Pulmonary artery endothelial cell (primary cell): ENCODE results near the gene RBMS3. TPM values are rescaled to one million over a fixed set of nuclear protein-coding genes. Genes with fewer than 3 reads are reported as not detected.

Experiments
- DNase-seq: peaks from one replicate; pipeline ENCODE4 v3.0.0-alpha.2; 2011; ENCODE audit warnings: low read depth, low spot score
- total RNA-seq: library from RNA; depleted of rRNA; stranded (reverse); fragments of >200 nt; gene quantifications from 2 replicates; pipeline ENCODE4 v1.2.3, GENCODE V29; 2014

The RBMS3 gene
- total RNA-seq, 1 donor from 2014 or later = 56.3 TPM

DNA sequence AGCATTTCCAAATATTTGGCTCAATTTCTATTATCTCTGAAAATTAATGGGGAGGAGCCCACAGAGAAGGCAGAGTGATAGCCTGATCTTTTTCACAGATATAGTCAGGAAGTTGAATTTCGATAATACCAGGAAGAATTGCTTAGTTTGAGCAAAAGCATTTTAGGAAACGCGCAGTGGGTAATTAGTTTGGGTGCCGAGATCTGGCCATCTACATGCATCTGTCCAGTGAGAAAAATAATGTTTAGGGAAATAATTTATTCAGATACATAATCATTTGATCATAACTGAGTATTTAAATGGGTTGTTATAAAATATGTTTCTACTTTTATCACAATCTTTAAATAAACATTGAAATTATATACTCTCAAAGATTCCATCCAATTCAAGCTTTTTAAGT, 653.9 kb downstream of the RBMS3 start:
- no peak for DNase-seq

DNA sequence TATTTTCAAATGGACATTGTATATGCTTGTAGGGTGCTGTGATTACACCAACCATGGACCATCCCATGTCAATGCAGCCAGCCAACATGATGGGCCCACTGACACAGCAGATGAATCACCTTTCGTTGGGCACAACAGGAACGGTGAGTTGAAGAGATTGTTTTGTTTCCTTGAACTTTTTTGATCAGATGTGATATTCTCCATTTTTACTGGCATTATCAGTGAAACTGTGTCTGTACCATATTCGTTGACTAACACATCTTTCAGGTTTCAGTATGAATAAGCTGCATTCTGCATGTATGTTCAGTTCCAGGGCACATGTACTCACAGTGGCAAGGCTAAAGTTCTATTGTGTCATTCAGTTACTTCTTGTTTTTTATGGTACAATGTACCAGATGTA, 655.2 kb downstream of the RBMS3 start:
- no peak for DNase-seq

DNA sequence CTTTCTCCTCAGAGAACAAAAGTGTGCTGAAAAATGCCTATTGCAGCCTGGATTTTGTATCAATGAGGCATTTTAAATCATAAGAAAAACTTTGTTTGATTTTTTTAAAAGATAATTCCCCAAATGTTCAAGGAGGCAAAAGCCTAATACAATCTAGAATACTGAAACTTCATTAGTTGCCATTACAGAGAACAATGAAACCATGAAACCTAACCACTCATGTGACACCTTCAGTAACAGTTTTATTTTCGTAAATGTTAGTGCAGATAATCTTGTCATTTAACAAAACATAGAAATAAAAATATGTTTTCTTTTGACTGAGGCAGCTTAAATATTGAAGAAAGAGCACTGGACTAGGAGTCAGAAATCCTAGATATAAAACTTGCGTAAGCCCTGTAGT, 655.9 kb downstream of the RBMS3 start:
- DNase-seq = no peak

DNA sequence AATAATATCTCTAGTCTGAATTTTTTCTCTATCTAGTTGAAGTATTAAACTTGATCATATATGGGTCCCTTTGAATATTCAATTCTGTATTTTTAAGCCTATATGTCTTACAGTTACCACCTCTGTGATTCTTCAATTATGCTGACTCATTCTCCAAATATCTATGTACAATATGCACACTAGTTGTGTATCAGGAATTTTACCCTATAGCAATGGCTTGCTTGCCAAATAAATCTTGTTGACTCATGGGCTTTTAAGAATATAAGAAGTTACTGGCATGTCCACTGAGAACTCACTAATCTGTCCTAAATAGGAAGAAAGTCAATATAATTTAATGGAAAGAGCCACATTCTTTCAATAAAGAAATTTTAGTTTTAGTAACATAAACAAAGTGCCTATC, 656.3 kb downstream of the RBMS3 start:
- DNase-seq = no peak

DNA sequence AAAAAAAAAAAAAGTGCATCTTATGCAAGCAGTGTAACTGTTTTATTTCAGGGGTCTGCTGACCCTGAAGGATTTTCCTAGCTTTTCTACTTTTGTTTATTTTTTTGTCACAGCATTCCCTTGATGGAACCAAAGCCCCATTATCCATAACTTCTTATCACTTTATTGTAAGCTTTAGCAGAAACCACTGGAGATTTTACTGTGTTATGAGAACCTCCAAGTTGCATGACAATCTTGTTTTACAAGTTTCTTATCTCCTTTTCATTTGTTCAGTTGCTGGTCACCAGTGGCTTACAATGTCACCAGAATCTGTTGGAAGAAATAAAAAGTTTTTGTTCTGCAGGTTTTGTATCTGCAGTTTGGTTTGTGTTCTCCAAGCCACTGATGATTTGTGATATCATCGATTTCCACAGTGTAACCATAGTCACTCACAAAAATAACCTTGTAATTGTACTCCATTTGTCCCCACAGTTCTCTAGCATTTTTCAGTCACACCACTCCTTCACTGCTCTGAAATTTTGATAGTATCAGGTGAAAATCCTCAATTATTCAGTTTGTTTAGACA, 660.0 kb downstream of the RBMS3 start:
- DNase-seq = no peak

DNA sequence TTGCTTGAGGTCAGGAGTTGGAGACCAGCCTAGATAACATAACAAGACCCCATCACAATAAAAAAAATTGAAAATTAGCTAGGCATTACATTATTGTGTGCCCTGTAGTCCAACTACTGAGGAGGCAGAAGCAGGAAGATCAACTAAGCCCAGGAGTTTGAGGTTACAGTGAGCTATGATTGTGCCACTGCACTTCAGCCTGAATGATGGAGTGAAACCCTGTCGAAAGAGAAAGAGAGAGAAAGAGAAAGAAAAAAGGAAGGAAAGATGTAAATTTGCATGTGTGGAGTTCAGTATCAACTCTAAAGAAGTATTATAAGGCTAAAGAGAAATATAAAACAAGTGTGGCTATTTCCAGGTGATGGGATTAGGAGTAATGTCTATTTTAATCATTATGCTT, 661.4 kb downstream of the RBMS3 start:
- no peak for DNase-seq

DNA sequence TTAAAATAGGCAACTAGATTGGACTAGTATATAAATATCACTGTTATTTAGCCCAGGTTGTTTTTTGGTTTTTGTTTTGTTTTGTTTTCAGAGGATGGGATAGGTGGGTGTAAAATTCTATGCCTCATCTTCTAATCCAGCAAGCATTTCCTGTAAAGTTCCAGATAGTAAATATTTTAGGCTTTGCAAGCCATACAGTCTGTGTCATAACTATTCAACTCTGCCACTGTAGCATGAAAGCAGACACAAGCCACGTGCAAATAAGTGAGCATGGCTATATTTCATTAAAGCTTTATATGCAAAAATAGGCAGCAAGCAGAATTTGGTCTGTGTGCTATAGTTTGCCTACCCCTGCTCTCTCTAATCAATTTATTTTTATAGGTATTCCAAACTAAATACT, 668.3 kb downstream of the RBMS3 start:
- DNase-seq = no peak

DNA sequence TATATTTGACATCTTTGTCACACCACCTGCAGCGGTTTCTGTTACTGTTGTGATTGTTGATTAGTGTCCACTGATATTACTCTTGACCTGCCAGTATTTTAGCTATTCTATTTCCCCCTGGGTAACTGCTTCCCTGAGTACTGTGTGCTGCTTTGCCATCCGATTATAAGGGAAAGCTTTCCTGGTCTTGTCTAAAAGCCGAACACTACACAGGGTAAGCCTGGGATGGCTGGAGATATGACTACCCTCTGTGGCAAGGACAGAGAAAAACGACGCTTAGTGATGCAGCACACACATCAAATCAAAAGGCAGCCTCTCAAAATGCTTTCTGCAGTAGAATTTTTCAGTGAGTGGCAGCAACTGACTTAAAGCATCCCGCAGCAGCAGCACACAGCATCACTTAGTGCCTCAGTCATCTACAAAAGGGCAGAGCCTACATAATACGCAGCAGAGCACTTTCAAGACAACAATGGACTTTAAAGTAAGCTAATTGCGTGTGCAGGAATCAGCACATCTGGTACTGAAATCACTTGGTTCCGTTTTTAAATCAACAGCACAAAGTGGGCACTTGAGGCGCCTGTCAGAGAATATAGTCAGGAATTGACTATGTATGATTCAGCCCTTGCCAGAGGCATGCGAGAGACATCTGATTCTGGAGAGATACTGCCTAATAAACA, 669.2 kb downstream of the RBMS3 start:
- DNase-seq = no peak

DNA sequence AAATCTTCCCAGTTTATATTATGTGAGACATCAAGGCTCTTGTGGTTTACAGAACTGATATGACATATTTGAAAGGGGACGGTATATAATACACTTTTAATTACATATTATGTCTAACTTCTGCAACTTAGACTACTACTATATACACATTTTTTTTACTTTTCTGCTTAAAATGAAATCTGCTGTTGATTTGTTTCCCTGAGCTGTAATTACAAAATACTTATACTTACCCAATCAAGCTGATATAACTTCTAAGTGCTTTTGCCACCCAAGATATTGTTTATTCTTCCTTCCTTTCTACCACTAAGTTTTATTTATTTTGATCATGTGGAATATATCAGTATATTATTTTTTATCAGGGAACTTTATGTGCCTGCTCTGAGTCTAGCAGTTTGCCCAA, 671.6 kb downstream of the RBMS3 start:
- DNase-seq = no peak

DNA sequence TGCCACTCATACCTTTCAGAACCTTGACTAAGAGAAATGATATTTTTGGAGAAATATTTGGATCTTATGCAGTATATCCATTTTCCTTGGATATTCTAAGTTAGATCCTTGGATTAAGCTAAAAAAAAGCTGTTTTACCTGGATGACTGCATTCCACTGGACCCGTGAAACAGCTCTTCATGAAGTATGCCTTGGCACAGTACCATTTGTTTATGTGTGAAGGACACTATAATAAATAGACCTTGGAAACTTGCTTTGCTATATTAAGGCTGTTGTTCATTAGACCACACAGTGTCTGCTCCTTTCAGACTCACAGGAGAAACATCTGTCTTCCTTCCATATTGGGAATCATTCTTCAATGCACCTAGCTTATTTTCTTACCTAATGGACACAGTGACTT, 674.5 kb downstream of the RBMS3 start:
- no peak for DNase-seq

DNA sequence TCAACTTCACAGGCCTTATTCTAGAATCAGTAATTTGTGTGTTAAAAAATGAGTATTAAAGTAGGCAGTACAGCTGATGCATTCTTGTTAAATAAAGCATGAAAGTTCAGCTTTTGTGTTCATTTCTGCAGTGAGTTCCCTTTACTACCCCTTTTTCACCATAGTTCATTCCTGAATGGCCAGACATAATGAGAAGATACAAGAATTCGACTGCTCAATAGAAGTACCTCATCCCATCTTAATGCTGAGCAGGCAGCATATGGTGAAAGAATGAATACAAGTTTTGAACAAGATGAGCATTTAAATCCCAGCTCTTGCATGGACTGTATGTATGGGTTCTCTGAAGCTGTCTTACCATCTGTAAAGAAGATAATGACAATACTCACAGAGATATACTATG, 677.9 kb downstream of the RBMS3 start:
- no peak for DNase-seq

DNA sequence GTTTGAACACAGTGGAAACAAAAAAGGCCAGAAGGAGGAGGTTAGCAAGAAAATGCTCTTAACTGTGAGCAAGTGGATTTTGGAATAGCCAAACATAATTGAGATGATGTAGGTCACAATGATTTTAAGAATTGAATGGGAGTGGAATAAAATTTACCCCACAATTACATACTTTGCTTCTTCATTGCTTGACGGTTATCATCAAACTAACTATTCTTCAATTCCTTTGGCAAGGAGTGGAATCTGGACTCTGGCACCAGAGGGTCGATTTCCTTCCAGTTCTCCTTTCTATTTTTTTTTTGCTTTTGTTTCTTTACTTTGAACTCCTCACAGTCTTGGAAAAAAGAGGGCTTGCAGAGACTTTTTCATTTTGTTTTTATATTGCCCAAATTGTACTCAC, 691.0 kb downstream of the RBMS3 start:
- DNase-seq = no peak

DNA sequence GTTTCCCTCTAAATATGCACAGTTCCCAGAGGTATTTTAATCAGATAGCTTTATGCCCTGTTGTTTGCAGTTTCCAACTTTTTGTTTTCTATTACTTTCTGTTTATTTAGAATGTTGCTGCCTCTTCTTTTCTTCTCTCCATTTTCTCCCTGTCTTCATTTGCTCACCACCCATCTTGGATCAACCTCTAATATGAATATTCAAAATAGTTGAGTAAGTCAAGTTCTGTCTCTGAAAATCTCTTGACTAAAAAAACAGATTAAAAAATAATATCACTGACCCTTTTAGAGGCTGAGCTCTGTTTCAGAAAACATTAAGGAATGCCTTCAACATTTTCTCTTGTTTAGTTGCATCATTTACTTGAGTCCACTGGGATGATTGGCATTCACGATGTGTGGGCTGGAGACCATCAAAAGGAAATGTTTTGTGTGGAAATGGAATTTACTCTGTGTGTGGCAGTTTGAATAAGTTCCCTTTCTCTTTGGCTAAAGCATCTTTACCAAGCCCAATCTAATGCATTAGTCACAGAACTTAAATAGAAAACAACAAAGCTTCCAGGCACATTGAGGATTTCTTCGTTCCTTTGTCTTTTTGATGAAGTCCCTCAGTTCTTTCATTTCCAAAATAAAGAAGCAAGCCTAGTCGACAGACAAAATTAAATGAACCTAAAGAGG, 691.6 kb downstream of the RBMS3 start:
- DNase-seq = no peak

DNA sequence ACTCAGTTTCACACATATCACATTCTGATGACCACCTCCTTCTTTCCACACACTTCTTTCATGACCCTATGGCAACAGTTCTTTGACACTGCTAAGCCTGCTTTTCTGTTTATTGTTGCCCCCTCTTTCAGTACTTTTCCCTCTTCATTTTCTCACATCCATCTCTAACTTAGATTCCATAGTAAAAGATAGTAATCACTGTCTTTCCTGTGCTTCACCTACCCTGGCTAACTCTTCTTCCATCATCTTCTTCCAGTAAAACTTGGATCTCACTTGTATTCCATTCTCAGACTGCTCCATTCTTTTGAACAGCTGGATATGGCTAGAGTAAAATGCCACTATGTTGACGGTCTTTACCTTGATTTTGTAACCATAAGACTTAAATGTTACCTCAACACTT, 692.9 kb downstream of the RBMS3 start:
- no peak for DNase-seq

DNA sequence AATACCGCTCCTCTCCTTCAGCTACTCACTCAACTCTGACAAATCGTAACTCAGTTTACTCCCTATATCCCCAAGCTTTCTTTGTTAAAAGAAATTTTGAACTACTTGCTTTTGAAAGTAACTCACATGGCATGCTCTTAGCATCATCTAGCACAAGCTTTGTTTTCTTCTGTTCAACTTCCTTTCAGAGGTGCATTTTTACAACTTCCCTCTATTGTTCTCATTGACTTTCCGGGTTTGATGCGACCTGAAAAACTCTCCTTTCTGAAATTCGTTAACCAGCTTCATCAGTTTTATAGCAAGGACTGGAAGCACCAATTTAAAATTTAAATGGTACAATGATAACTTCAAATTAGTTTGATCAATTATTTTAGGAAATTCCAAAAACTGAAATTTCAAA, 696.0 kb downstream of the RBMS3 start:
- no peak for DNase-seq

DNA sequence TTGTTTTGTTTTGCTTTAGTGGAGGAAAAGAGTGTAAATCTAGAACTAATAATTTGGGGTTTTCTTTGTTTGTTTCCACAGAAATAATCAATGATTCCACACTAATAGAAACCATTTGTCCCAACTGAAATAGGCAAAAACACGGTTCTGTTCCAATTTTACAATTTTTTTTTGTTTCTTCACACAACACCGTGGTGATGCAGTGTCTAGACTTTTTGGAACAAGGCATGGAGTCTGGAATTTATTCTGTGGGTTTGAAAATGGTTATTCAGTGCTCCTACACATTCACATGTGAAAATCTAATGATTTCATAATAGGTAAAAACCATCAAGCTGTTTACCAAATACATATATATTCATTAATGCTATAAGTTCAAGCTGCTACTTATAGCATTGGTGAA, 696.5 kb downstream of the RBMS3 start:
- DNase-seq = no peak

DNA sequence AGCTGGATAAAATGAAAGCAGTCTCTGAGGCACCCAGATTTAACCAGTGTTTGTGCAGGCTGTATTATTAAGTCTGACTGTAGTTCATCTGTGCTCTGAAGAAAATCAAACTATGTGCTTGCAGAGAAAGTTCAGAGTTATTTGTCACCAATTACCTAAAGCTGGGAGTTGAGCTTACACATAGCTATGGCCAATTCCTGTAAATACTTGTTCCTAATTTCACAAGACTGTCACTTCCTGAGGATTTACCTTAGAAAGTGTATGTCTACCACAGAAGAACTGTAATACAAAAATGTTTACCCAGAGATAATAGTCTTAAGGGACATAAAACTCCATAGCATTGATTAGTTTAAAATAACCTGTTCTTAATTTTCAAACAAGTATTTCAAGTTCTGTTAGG, 697.2 kb downstream of the RBMS3 start:
- no peak for DNase-seq

DNA sequence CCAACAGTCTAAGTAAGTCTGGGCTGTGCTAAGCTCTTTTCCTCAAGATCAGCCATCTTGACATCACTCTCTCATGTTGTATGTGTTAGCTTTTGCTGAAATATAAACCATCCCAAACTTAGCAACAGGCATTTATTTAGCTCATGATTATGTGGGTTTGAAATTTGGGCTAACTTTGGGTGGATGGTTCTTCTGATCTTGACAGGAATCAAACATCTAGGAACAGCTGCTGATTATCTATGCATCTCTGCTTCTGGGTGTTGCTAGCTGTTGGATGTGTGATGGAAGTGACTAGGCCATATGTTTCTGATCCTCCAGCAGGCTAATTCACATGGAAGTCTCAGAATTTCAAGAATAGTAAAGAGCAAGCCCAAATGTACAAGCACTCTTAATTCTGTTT, 710.3 kb downstream of the RBMS3 start:
- no peak for DNase-seq

DNA sequence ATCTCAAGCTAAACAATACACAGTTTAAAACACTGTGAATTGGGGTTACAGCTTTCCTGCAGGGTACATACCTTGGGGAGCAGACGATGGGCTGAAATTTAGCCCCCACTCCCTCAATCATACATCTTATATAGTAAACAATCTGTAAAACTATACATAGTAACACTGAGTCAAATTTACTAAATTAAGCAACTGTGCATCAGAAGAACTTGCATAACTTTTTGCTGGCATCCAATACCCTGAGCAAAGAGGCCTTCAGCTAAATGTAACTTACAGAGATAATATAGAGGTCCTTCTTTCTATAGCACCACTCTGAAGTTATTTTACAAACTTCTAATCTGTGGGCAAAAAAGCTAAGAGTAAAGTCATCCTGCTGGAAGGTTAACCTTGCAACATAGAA, 721.9 kb downstream of the RBMS3 start:
- DNase-seq = no peak

DNA sequence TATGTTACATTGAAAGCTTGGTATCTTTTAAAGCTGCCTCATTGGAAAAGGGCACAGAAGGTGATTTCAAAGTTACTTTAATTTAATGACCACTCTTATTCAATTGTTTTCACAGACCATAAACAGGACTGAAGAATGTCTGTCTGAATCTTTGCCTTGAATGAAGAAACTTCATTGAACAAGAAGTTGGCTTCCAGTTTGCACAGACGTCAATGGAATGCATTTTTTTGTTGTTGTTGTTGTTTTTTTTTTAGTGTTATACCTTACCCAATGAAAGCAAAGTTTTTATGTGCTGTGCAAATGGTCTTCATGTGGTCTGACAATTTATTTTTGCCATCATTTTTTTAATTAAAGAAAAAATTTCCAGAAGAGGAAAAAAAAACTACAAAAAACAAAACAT, 722.9 kb downstream of the RBMS3 start:
- no peak for DNase-seq

DNA sequence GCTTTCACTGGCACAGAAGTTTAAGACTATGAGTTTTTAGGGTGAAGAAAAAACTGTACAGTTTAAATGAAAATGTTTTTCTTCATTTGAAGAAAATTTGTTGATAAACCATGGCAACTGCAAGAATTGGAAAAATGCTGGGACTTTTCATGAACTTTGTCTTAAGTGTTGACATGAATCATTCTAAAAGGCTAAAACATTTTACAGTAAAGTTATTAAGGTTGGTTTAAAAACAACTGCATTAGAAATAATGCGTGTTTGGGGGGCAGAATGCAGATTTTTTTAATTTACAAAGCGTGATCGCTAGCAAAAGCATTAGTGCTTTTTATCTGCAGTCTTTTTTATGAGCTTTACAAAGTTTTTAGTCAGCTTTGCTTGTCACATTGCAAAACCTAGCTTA, 723.6 kb downstream of the RBMS3 start:
- DNase-seq = no peak

DNA sequence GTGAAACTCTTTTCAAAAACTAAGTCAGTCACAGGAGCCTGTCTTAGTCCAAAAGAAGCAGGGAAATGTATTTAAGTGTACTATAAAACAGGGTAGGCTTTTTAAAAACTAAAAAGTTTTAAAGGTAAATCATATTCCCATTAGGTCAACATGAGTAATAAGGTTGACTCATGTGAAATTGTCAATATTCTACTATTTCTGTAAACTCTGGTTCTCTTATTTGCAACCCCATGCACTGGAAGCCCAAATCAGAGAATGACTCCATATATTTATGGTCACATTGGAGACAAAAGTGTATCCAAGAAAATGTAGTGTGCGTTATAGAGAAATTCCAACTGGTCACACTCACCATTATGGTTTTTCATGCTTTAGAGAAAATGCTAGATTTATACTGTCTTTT, 725.2 kb downstream of the RBMS3 start:
- no peak for DNase-seq

DNA sequence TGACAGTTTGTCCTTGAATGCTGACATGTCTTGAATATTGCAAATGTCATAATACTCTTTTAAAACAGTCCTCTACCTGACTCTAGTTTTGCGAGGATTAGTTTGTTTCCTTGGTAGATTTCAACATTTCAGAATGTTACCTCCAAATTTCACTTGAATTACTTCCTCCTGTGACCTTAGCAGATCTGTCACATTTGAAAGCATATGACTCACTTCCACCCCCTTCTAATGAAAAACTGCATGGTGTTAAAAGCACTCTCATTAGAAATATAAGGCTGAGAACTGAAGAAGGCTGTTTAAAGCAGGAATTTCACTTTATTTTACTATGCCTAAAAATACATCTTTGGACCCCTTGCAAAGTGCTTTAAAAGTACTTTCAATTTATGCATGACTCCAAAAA, 726.8 kb downstream of the RBMS3 start:
- no peak for DNase-seq
